ENCODE measurements around the gene TELO2.

TELO2 gene

GRCh38 chr16:1537138-1537577, 44.0 kb downstream of the TELO2 start:
- no peak for DNase-seq (ENCODE audit: low spot score)

DNA sequence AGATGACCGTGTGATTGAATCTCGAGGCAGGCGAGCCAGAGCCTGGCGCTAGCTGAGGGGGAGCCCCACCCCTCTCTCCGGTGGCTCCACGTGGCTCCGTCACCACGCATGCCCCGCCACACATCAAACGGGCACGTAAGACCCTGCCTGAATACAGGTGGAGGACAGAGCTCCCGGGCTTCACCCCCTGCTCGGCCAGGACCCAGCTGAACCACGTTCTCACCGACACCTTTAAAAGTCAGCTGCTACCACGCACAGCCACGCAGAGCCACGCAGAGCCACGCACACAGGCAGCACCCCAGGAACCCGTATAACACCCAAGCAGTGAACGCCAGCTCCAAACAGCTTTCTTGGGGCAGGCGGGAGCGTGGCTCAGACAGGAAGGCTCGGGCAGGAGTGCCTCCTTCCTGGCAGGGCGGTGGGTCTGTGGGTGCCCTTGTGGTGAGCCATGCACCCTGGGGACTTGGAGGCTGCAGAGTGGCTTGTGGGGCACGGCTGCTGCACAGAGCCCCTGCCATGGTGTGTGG, 44.7 kb downstream of the TELO2 start:
- DNase-seq (ENCODE audit: low spot score), result no peak

DNA sequence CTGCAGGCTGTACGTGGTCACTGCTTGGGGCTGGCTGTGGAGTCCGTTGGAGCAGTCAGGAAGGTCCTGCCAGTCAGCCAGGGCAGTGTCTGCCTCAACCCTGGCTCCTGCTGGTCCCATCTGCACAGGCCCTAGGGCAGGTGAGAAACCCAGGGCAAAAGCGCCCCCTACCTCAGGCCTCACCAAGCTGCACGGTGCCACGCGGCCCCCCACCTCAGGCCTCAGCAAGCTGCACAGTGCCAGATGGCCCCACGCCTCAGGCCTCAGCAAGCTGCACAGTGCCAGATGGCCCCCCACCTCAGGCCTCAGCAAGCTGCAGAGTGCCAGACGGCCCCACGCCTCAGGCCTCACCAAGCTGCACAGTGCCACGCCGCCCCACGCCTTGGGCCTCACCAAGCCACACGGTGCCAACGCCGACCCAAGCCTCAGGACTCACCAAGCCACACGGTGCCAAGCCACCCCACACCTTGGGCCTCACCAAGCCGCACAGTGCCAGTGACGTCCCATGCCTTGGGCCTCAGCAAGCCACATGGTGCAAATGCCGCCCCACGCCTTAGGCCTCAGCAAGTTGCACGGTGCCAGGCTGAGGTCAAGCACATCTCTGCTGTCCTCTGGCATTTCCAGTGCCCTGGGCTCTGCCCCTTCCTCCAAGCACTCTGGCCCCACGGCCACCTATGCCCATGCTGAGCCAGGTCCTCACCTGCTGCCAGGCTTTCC, 45.8 kb downstream of the TELO2 start:
- no peak for DNase-seq (ENCODE audit: low spot score)

- no peak for DNase-seq (ENCODE audit: low spot score)
These were observed 46.8 kb downstream of the TELO2 start for GRCh38 chr16:1539720-1540555.

- DNase-seq (ENCODE audit: low spot score), result no peak
These were observed 47.3 kb downstream of the TELO2 start for GRCh38 chr16:1540556-1540855.

DNA sequence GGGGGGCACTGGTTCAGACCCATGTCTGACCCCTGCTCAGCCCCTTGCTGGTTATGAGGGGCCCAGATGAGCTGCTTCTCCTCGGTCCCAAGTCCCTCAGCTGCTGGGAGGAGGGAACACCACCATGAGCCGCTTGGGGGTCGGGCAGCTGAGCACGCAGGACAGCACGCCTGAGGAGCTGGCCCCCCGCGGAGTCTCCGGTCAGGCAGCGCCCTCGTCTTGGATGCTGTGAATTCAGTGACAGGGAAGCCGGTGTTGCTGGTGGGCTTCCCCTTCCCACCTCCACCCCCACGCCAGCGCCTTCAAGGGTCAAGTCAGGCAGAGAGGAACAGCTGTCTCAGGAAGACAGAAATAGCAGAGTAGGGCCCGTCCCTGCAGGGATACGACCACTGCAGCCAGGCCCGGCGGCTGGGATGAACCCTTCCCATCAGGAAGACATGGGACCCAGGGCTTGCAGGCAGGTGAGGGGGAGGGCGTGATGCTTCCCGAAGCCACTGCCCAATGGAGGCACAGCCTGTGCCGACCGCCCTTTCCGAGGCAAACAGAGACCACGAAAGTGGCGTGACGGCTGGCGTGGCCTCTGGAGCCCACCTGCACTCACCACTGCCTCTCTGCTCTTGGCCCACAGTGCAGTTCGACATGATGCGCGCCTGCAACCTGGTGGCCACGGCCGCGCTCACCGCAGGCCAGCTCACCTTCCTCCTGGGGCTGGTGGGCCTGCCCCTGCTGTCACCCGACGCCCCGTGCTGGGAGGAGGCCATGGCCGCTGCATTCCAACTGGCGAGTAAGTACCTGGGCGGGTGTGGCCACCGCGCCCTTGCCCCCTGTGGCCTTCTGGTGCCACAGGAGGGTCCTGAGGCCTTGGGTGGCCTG, 48.4 kb downstream of the TELO2 start:
- no peak for DNase-seq (ENCODE audit: low spot score)

DNA sequence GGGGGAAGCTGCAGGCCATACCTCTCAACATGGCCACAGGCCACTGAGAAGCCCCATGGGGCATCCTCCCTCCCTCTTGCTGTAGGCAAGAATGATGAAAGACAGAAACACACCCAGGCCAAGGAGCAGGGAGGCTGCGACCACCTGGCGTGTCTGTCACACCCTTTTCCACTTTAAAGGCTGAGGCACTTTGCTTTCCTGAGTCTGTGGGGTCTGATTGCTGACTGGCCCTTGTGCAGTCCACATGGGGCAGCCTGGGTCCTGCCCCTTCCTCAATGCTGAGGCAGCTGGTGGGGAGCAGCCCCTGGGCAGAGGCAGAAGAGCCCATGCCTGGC, 49.0 kb downstream of the TELO2 start:
- no peak for DNase-seq (ENCODE audit: low spot score)

- no peak for DNase-seq (ENCODE audit: low spot score)
These were observed 49.4 kb downstream of the TELO2 start for GRCh38 chr16:1542533-1542932.

- DNase-seq (ENCODE audit: low spot score), result no peak
These were observed 50.1 kb downstream of the TELO2 start for GRCh38 chr16:1543085-1543896.

DNA sequence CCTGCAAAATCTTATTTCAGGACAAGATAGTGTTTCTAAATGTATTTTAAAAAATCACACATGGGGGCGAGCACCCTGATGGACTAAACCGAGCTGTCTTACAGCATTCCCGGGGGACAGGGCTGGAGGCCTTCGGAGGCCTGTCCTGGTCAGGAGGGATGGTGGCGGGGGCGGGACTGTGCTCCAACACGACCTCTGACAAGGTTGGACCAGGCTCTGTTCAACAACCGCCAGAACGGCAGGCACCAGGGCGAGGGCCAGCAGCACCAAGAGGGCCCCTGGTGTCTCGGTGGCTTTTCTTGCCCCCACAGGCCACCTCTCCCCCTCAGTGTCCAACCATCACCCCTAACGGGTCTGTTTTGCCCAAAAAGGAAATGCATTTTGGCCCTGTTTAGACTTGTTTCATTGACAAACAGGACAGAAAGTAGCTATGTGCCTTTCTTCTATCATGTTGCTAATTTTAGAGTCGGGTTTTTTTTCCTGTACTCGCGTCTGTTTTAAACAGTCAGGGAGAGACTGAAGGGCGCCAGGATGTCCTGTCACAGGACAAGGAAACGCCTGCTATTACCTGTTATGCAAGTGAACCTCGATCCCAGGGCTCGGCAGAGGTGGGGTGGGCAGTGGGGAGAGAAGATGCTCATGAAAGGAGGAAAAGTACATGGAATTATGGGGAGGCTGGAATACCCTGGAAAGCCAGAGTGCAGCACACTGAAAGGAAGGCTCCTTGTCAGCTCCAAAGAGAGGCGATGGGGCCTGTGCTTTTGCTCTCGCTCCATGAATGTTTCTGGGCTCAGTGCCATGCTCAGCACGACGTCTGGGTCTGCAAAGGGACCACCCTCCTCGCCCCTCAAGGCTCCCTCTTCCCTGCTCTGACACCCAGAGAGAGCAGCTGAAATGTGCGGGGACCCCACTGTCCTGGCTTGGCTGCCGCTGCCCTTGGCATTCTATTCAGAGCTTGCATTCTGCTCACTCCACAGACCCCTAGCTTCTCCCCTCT, 52.2 kb downstream of the TELO2 start:
- no peak for DNase-seq (ENCODE audit: low spot score)

DNA sequence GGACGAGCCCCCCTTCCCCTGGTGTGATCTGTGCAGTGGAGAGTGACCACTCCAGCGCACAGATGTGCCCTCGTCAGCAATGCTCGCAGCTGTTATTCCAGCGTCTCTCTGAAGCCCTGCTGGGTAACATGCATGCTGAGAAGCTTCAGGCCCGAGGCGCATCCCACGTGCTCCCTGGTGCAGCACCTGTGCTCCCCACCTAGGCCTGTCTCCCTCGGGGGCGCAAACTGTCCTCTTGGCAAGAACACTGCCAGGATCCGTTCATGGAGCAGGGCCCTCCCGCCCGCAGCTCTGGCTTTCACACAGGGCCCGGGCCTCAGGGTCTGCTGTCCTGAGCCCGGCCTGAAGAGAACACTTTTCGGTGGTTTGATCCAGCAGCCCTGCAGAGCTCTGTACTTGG, 53.3 kb downstream of the TELO2 start:
- DNase-seq (ENCODE audit: low spot score), result no peak

DNA sequence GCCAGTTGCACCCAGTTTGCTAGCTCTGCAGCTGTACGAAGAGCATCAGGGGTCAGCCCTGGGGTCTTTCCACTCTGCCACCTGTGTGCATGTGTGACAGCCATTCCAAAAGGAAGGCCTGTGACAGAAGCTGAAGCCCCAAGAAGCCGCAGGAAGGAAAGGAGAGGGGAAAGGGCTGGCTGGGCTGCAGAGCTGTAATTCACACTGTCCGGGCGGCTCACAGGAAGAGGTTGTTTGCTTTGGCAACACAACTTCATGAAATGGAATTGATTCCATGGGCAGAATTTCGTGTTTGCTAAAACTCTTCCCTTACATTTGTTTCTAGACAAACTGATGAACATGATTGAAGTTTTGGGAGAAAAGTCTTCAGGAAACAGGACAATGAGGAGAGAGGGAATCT, 55.1 kb downstream of the TELO2 start:
- DNase-seq (ENCODE audit: low spot score), result no peak

DNA sequence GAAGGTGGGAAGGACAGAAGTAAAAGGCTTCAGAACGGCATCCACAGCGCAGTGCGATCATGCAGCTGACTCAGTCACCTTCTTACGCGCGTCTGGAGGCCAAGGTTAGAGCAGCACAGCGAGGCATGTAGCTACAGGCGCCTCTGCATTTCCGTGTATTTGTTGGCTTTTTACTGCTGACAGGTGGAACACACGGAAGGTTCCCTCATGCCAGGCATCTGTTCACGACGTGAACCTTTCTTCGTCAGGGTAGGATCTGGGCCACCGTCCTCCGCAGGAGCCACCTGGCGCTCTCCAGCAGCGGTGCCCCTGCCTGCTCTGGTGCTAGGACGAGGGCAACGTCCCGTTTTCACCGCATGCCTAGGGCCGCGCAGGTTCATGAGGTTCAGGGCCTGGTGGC, 55.6 kb downstream of the TELO2 start:
- DNase-seq (ENCODE audit: low spot score), result no peak

- DNase-seq (ENCODE audit: low spot score), result no peak
These were observed 56.9 kb downstream of the TELO2 start for GRCh38 chr16:1550069-1550468.

DNA sequence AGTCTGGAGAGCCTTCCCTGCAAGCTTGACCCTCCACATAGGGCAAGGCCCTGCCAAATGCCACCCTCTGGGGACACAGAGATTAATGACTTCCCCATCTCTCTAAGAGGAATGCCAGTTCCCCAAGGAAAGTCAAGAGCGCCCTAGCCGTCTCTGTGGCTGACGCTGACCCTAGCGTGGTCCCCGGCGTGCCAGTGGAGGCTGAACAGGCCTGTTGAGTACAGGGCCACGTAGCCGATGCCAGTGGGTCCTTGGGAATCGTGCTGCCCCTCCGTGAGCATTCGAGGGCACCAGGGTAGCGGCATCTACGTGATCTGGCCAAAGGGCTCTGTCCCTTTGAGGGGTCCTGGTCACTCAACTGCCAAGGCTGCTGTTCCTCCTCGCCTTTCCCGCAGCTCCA, 57.5 kb downstream of the TELO2 start:
- DNase-seq (ENCODE audit: low spot score), result no peak

- no peak for DNase-seq (ENCODE audit: low spot score)
These were observed 58.0 kb downstream of the TELO2 start for GRCh38 chr16:1551166-1551565.

DNA sequence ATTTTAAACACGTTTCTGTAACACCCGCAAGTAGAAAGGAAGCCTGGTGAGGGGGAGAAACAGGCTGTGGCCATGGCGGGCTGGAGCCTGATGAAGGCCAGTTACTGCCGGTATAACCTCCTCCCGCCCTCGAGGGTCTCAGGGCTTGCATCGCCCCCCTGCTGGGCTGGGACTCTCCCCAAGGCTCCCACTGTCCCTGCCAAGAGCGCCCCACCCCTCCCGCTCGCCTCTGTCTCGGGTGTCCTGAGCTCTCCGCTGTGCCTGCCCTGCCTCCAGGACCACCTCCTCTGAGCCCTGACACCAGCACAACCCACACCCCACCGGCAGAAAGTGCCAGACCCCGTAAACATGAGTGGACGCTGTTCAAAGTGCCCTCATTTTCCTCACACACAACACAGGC, 59.0 kb downstream of the TELO2 start:
- DNase-seq (ENCODE audit: low spot score), result no peak

- DNase-seq (ENCODE audit: low spot score), result no peak
These were observed 61.0 kb downstream of the TELO2 start for GRCh38 chr16:1553946-1554825.

- DNase-seq (ENCODE audit: low spot score), result no peak
These were observed 61.8 kb downstream of the TELO2 start for GRCh38 chr16:1554826-1555445.
